ENCODE measurements around the gene FNDC3A. TPM values are rescaled to one million over a fixed set of nuclear protein-coding genes. Genes with fewer than 3 reads are reported as not detected.

The FNDC3A gene
- polyA plus RNA-seq, 2 donors, result 6.0 to 7.3 TPM

DNA sequence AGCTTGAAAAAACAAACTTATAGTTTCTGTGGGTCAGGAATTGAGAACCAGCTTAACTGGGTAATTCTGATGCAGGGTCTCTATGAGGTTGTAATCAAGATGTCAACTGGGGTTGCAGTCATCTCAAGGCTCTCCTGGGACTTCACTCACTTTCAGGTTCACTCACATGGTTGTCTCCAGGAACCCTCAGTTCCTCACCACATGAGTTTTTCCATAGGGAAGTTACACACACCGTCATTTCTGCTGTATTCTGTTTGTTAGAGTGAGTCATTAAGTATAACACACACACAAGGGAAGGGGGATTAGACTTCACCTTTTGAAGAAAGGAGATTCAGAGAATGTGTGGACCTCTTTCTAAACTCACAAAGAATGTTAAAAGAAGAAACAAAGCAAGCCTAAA lies 209.6 kb downstream of the FNDC3A start:
- no peaks in the 10 kb centered on the region for H3K27me3 ChIP-seq (ENCODE audit: control insufficient read depth in 1 of 2, insufficient read depth in 2 of 2, low read length in 2 of 2)
- H3K36me3 ChIP-seq (ENCODE audit: control insufficient read depth in 2 of 2, insufficient read depth in 2 of 2, low read length in 1 of 2), result peaks cover 2 to 4% of the 10 kb centered on the region in 2 donors
- no peaks in the 10 kb centered on the region for H3K9me3 ChIP-seq (ENCODE audit: control insufficient read depth in 2 of 2, insufficient read depth in 1 of 2, low read depth in 1 of 2, low read length in 1 of 2)
- H3K4me1 ChIP-seq (ENCODE audit: control insufficient read depth in 2 of 2, insufficient read depth in 2 of 2, low read length in 1 of 2), result no peaks in the 10 kb centered on the region
- WGBS, 2 donors, result 42 to 47% methylated on average over 1 of the region's 1 CpG
- H3K27ac ChIP-seq (ENCODE audit: low read depth in 2 of 2, low read length in 1 of 2), result no peak overlapping the region
- no peak overlapping the region for H3K4me3 ChIP-seq (ENCODE audit: low read depth in 1 of 2, low read length in 2 of 2)

GRCh38 chr13:49190901-49191300 lies 215.2 kb downstream of the FNDC3A start:
- peaks cover 0 to 4% of the 10 kb centered on the region in 2 donors for H3K36me3 ChIP-seq (ENCODE audit: control insufficient read depth in 2 of 2, insufficient read depth in 2 of 2, low read length in 1 of 2)

DNA sequence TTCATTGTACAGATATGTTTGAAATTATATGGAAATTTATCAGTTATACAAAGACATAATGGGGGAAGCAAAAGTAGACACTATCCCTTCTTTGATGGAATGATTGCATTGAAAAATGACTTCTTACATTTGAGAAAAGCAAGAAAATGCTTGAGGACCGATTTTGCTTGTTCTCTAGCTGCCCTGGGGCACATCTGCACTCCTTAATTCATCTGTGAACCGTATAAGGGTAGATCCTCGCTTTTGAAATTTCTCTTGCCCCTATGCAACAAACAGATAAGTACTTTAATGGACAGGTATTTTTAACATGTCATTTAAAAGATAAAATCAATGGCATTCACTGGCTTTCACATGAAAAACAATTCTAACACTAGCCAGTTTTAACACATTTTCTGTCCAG lies 230.9 kb downstream of the FNDC3A start:
- Histone ChIP-seq H3K36me3 (ENCODE audit: control insufficient read depth in 2 of 2, insufficient read depth in 2 of 2, low read length in 1 of 2) (peaks cover 3 to 6% of the 10 kb centered on the region in 2 donors), H3K27ac (ENCODE audit: low read depth in 2 of 2, low read length in 1 of 2) (no peak overlapping the region), H3K4me3 (ENCODE audit: low read depth in 1 of 2, low read length in 2 of 2) (no peak overlapping the region), H3K27me3 (ENCODE audit: control insufficient read depth in 1 of 2, insufficient read depth in 2 of 2, low read length in 2 of 2) (no peaks in the 10 kb centered on the region), H3K9me3 (ENCODE audit: control insufficient read depth in 2 of 2, insufficient read depth in 1 of 2, low read depth in 1 of 2, low read length in 1 of 2) (no peaks in the 10 kb centered on the region), H3K4me1 (ENCODE audit: control insufficient read depth in 2 of 2, insufficient read depth in 2 of 2, low read length in 1 of 2) (no peaks in the 10 kb centered on the region)
- whole genome bisulfite sequencing, 2 donors, result 92 to 93% methylated on average over 3 of the region's 3 CpGs

More at GRCh38 chr13:49190901-49191300, 215.2 kb downstream of the FNDC3A start:
- no peaks in the 10 kb centered on the region for H3K9me3 ChIP-seq (ENCODE audit: control insufficient read depth in 2 of 2, insufficient read depth in 1 of 2, low read depth in 1 of 2, low read length in 1 of 2)
- 91% methylated on average over 2 of the region's 2 CpGs for WGBS, 2 donors
- no peak overlapping the region for H3K4me3 ChIP-seq (ENCODE audit: low read depth in 1 of 2, low read length in 2 of 2)
- H3K27ac ChIP-seq (ENCODE audit: low read depth in 2 of 2, low read length in 1 of 2), result no peak overlapping the region
- no peaks in the 10 kb centered on the region for H3K27me3 ChIP-seq (ENCODE audit: control insufficient read depth in 1 of 2, insufficient read depth in 2 of 2, low read length in 2 of 2)
- H3K4me1 ChIP-seq (ENCODE audit: control insufficient read depth in 2 of 2, insufficient read depth in 2 of 2, low read length in 1 of 2), result no peaks in the 10 kb centered on the region

- H3K27ac ChIP-seq (ENCODE audit: low read depth in 2 of 2, low read length in 1 of 2), result no peak overlapping the region
- peaks cover 3 to 5% of the 10 kb centered on the region in 2 donors for H3K36me3 ChIP-seq (ENCODE audit: control insufficient read depth in 2 of 2, insufficient read depth in 2 of 2, low read length in 1 of 2)
- H3K9me3 ChIP-seq (ENCODE audit: control insufficient read depth in 2 of 2, insufficient read depth in 1 of 2, low read depth in 1 of 2, low read length in 1 of 2), result no peaks in the 10 kb centered on the region
- H3K4me1 ChIP-seq (ENCODE audit: control insufficient read depth in 2 of 2, insufficient read depth in 2 of 2, low read length in 1 of 2), result no peaks in the 10 kb centered on the region
- no peaks in the 10 kb centered on the region for H3K27me3 ChIP-seq (ENCODE audit: control insufficient read depth in 1 of 2, insufficient read depth in 2 of 2, low read length in 2 of 2)
- 95 to 99% methylated on average over 4 of the region's 4 CpGs for WGBS, 2 donors
- H3K4me3 ChIP-seq (ENCODE audit: low read depth in 1 of 2, low read length in 2 of 2), result no peak overlapping the region
Observed at GRCh38 chr13:49208619-49209018, 232.9 kb downstream of the FNDC3A start.

- no peak overlapping the region for H3K27ac ChIP-seq (ENCODE audit: low read depth in 2 of 2, low read length in 1 of 2)
- peaks cover 3% of the 10 kb centered on the region in 2 donors for H3K36me3 ChIP-seq (ENCODE audit: control insufficient read depth in 2 of 2, insufficient read depth in 2 of 2, low read length in 1 of 2)
- no peak overlapping the region for H3K4me3 ChIP-seq (ENCODE audit: low read depth in 1 of 2, low read length in 2 of 2)
- H3K9me3 ChIP-seq (ENCODE audit: control insufficient read depth in 2 of 2, insufficient read depth in 1 of 2, low read depth in 1 of 2, low read length in 1 of 2), result no peaks in the 10 kb centered on the region
- no peaks in the 10 kb centered on the region for H3K4me1 ChIP-seq (ENCODE audit: control insufficient read depth in 2 of 2, insufficient read depth in 2 of 2, low read length in 1 of 2)
- H3K27me3 ChIP-seq (ENCODE audit: control insufficient read depth in 1 of 2, insufficient read depth in 2 of 2, low read length in 2 of 2), result no peaks in the 10 kb centered on the region
- 88 to 91% methylated on average over 1 of the region's 1 CpG for WGBS, 2 donors
Observed at GRCh38 chr13:49210114-49210513, 234.4 kb downstream of the FNDC3A start.

- no peaks in the 10 kb centered on the region for H3K9me3 ChIP-seq (ENCODE audit: control insufficient read depth in 2 of 2, insufficient read depth in 1 of 2, low read depth in 1 of 2, low read length in 1 of 2)
- H3K27ac ChIP-seq (ENCODE audit: low read depth in 2 of 2, low read length in 1 of 2), result no peak overlapping the region
- H3K4me1 ChIP-seq (ENCODE audit: control insufficient read depth in 2 of 2, insufficient read depth in 2 of 2, low read length in 1 of 2), result no peaks in the 10 kb centered on the region
- H3K4me3 ChIP-seq (ENCODE audit: low read depth in 1 of 2, low read length in 2 of 2), result no peak overlapping the region
- WGBS, 2 donors, result 95% methylated on average over 5 of the region's 5 CpGs
- H3K36me3 ChIP-seq (ENCODE audit: control insufficient read depth in 2 of 2, insufficient read depth in 2 of 2, low read length in 1 of 2), result peaks cover 3% of the 10 kb centered on the region in 2 donors
- H3K27me3 ChIP-seq (ENCODE audit: control insufficient read depth in 1 of 2, insufficient read depth in 2 of 2, low read length in 2 of 2), result no peaks in the 10 kb centered on the region
Observed at GRCh38 chr13:49210669-49211068, 235.0 kb downstream of the FNDC3A start.

- Histone ChIP-seq H3K27me3 (ENCODE audit: control insufficient read depth in 1 of 2, insufficient read depth in 2 of 2, low read length in 2 of 2) (peaks cover 0 to under 1% of the 10 kb centered on the region in 2 donors), H3K9me3 (ENCODE audit: control insufficient read depth in 2 of 2, insufficient read depth in 1 of 2, low read depth in 1 of 2, low read length in 1 of 2) (no peaks in the 10 kb centered on the region), H3K4me1 (ENCODE audit: control insufficient read depth in 2 of 2, insufficient read depth in 2 of 2, low read length in 1 of 2) (peaks cover 1 to 2% of the 10 kb centered on the region in 2 donors), H3K4me3 (ENCODE audit: low read depth in 1 of 2, low read length in 2 of 2) (no peak overlapping the region), H3K27ac (ENCODE audit: low read depth in 2 of 2, low read length in 1 of 2) (no peak overlapping the region), H3K36me3 (ENCODE audit: control insufficient read depth in 2 of 2, insufficient read depth in 2 of 2, low read length in 1 of 2) (no peaks in the 10 kb centered on the region)
- WGBS, 2 donors, result 72 to 88% methylated on average over 1 of the region's 1 CpG
Observed at GRCh38 chr13:49213539-49213938, 237.8 kb downstream of the FNDC3A start.

DNA sequence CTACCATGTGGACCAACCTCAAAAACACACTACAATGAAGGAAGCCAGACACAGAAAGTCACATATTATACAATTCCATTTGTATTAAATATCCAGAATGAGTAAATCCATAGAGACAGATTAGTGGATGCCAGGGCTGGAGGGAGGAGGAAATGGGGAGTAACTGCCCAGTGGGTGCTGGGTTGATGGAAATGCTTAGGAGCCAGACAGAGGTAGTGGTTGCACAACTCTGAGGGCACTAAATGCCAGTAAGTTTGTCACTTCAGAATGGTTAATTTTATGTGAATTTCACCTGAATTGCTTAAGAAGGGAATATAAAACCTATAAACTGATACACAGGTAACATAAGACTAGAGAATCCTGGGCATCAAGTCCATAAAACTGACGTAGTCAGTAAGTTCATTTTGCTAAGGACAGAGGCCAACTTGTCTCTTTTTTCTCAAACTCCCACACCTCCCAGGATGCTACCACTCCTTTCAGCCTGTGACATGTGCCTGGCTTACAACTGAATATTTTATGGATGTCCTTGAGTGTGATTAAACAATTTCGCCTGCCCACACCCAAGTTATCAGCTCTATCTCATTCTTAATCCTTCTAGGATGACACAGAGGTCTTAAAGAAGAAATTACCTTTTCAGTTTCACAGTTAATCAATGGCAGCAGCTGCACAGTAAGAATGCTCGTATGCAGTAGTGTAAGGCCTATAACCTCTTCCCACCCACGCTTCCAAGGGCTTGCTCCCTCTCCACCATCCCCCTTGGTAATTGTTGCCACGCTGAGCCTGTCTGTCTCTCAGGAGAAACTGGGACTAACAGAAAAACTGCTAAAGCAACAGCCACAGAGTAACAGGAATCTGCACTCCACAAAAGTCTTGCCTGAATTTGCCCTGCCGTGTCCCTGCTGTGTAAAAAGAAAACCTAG lies 238.5 kb downstream of the FNDC3A start:
- no peak overlapping the region for H3K27ac ChIP-seq (ENCODE audit: low read depth in 2 of 2, low read length in 1 of 2)
- H3K4me3 ChIP-seq (ENCODE audit: low read depth in 1 of 2, low read length in 2 of 2), result no peak overlapping the region
- H3K9me3 ChIP-seq (ENCODE audit: control insufficient read depth in 2 of 2, insufficient read depth in 1 of 2, low read depth in 1 of 2, low read length in 1 of 2), result no peaks in the 10 kb centered on the region
- WGBS, 2 donors, result 71 to 76% methylated on average over 6 of the region's 6 CpGs
- H3K27me3 ChIP-seq (ENCODE audit: control insufficient read depth in 1 of 2, insufficient read depth in 2 of 2, low read length in 2 of 2), result peaks cover 0 to 3% of the 10 kb centered on the region in 2 donors
- H3K36me3 ChIP-seq (ENCODE audit: control insufficient read depth in 2 of 2, insufficient read depth in 2 of 2, low read length in 1 of 2), result no peaks in the 10 kb centered on the region
- H3K4me1 ChIP-seq (ENCODE audit: control insufficient read depth in 2 of 2, insufficient read depth in 2 of 2, low read length in 1 of 2), result peaks cover 5 to 6% of the 10 kb centered on the region in 2 donors

DNA sequence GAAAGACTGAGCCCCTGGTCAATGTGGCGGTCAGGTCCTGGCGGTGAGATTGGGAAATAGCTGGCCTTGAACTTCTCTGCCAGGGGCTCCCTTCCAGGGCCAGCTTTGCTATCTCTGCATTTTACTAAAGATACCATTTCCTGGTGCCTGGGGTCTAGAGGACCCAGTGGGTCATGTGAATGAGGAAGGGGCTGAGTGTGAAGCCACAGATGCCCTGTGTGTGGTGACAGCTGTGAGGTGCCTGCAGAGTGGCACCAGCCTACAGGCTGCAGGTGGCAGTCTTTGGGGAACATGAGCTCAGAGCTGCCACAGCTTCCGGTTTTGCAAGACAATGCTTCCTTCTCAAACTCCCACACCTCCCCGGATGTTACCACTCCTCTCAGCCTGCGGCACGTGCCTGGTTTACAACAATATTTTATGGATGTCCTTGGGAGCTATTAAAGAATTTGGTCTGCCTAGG lies 239.2 kb downstream of the FNDC3A start:
- no peaks in the 10 kb centered on the region for H3K36me3 ChIP-seq (ENCODE audit: control insufficient read depth in 2 of 2, insufficient read depth in 2 of 2, low read length in 1 of 2)
- WGBS, 2 donors, result 45 to 52% methylated on average over 6 of the region's 6 CpGs
- H3K4me1 ChIP-seq (ENCODE audit: control insufficient read depth in 2 of 2, insufficient read depth in 2 of 2, low read length in 1 of 2), result peaks cover 5 to 9% of the 10 kb centered on the region in 2 donors
- peaks cover 0 to 3% of the 10 kb centered on the region in 2 donors for H3K27me3 ChIP-seq (ENCODE audit: control insufficient read depth in 1 of 2, insufficient read depth in 2 of 2, low read length in 2 of 2)
- no peak overlapping the region for H3K4me3 ChIP-seq (ENCODE audit: low read depth in 1 of 2, low read length in 2 of 2)
- no peaks in the 10 kb centered on the region for H3K9me3 ChIP-seq (ENCODE audit: control insufficient read depth in 2 of 2, insufficient read depth in 1 of 2, low read depth in 1 of 2, low read length in 1 of 2)
- H3K27ac ChIP-seq (ENCODE audit: low read depth in 2 of 2, low read length in 1 of 2), result no peak overlapping the region
